Measurements from ENCODE around the gene RBBP8. TPM values are rescaled to one million over a fixed set of nuclear protein-coding genes. Genes with fewer than 3 reads are reported as not detected.

The RBBP8 gene
- polyA plus RNA-seq, 1 donor from 2014 or later, result 19.5 TPM

GRCh38 chr18:23066504-23067039, 133.4 kb downstream of the RBBP8 start:
- Histone ChIP-seq H2AFZ (ENCODE audit: low read depth, low read length) (no peak overlapping the region), H3K27me3 (ENCODE audit: insufficient read depth, low read depth, low read length) (no peaks in the 10 kb centered on the region), H3K27ac (ENCODE audit: low read length) (no peak overlapping the region), H3K4me2 (ENCODE audit: low read length) (no peak overlapping the region), H3K9me2 (ENCODE audit: insufficient read depth, low read length) (no peaks in the 10 kb centered on the region), H3K4me3 (ENCODE audit: low read length) (no peak overlapping the region), H3K79me2 (replicated peaks; ENCODE audit: insufficient read depth, low read length) (no peaks in the 10 kb centered on the region), H3K9me3 (ENCODE audit: low read length) (peaks cover 3% of the 10 kb centered on the region), H4K20me1 (ENCODE audit: insufficient read depth) (no peaks in the 10 kb centered on the region), H3K9ac (ENCODE audit: low read length) (no peak overlapping the region), H3K36me3 (ENCODE audit: insufficient read depth, low read length) (no peaks in the 10 kb centered on the region), H3F3A (ENCODE audit: insufficient read depth, low read length, poor library complexity, severe bottlenecking) (no peaks in the 10 kb centered on the region)
- no peak for TF ChIP-seq TAF1 (IDR thresholded peaks at IDR 0.05; ENCODE audit: low read depth)

GRCh38 chr18:23067236-23067635, 134.1 kb downstream of the RBBP8 start:
- H4K20me1 ChIP-seq (ENCODE audit: insufficient read depth), result no peaks in the 10 kb centered on the region
- H3K4me2 ChIP-seq (ENCODE audit: low read length), result no peak overlapping the region
- H2AFZ ChIP-seq (ENCODE audit: low read depth, low read length), result no peak overlapping the region
- no peaks in the 10 kb centered on the region for H3K79me2 ChIP-seq (replicated peaks; ENCODE audit: insufficient read depth, low read length)
- no peaks in the 10 kb centered on the region for H3K9me2 ChIP-seq (ENCODE audit: insufficient read depth, low read length)
- H3K4me3 ChIP-seq (ENCODE audit: low read length), result no peak overlapping the region
- H3K27ac ChIP-seq (ENCODE audit: low read length), result no peak overlapping the region
- H3K27me3 ChIP-seq (ENCODE audit: insufficient read depth, low read depth, low read length), result no peaks in the 10 kb centered on the region
- H3F3A ChIP-seq (ENCODE audit: insufficient read depth, low read length, poor library complexity, severe bottlenecking), result no peaks in the 10 kb centered on the region
- H3K9me3 ChIP-seq (ENCODE audit: low read length), result no peaks in the 10 kb centered on the region
- H3K36me3 ChIP-seq (ENCODE audit: insufficient read depth, low read length), result no peaks in the 10 kb centered on the region
- no peak overlapping the region for H3K9ac ChIP-seq (ENCODE audit: low read length)
- TF ChIP-seq POLR2AphosphoS5 (IDR thresholded peaks at IDR 0.05) (no peak), MXI1 (conservative IDR thresholded peaks at IDR 0.05; ENCODE audit: poor library complexity, severe bottlenecking) (no peak), EZH2 (IDR thresholded peaks at IDR 0.05; ENCODE audit: borderline replicate concordance, insufficient read depth, low read length, poor library complexity, severe bottlenecking) (no peak), REST (IDR thresholded peaks at IDR 0.05; ENCODE audit: borderline replicate concordance) (no peak), CTCF (IDR thresholded peaks at IDR 0.05; ENCODE audit: poor library complexity, severe bottlenecking) (no peak), SMC3 (conservative IDR thresholded peaks at IDR 0.05; ENCODE audit: poor library complexity) (no peak), EP300 (conservative IDR thresholded peaks at IDR 0.05; ENCODE audit: poor library complexity, severe bottlenecking) (no peak), TAF1 (IDR thresholded peaks at IDR 0.05; ENCODE audit: low read depth) (no peak), RAD21 (conservative IDR thresholded peaks at IDR 0.05) (no peak)

- H3F3A ChIP-seq (ENCODE audit: insufficient read depth, low read length, poor library complexity, severe bottlenecking), result no peaks in the 10 kb centered on the region
- no peaks in the 10 kb centered on the region for H4K20me1 ChIP-seq (ENCODE audit: insufficient read depth)
- H3K9me2 ChIP-seq (ENCODE audit: insufficient read depth, low read length), result no peaks in the 10 kb centered on the region
- no peak overlapping the region for H3K9ac ChIP-seq (ENCODE audit: low read length)
- no peaks in the 10 kb centered on the region for H3K27me3 ChIP-seq (ENCODE audit: insufficient read depth, low read depth, low read length)
- no peak overlapping the region for H3K27ac ChIP-seq (ENCODE audit: low read length)
- no peak for TF ChIP-seq SMC3 (conservative IDR thresholded peaks at IDR 0.05; ENCODE audit: poor library complexity)
- TF ChIP-seq RAD21 (conservative IDR thresholded peaks at IDR 0.05), result no peak
- no peak for TF ChIP-seq MXI1 (conservative IDR thresholded peaks at IDR 0.05; ENCODE audit: poor library complexity, severe bottlenecking)
- TF ChIP-seq CTCF (IDR thresholded peaks at IDR 0.05; ENCODE audit: poor library complexity, severe bottlenecking), result no peak
- no peak for TF ChIP-seq EZH2 (IDR thresholded peaks at IDR 0.05; ENCODE audit: borderline replicate concordance, insufficient read depth, low read length, poor library complexity, severe bottlenecking)
- H3K9me3 ChIP-seq (ENCODE audit: low read length), result no peaks in the 10 kb centered on the region
- H3K4me3 ChIP-seq (ENCODE audit: low read length), result no peak overlapping the region
- H3K79me2 ChIP-seq (replicated peaks; ENCODE audit: insufficient read depth, low read length), result no peaks in the 10 kb centered on the region
- no peak overlapping the region for H2AFZ ChIP-seq (ENCODE audit: low read depth, low read length)
- no peak overlapping the region for H3K4me2 ChIP-seq (ENCODE audit: low read length)
- H3K36me3 ChIP-seq (ENCODE audit: insufficient read depth, low read length), result no peaks in the 10 kb centered on the region
These were observed 134.9 kb downstream of the RBBP8 start for GRCh38 chr18:23068011-23068410.
